ENCODE results near the gene TP53INP2. TPM values are rescaled to one million over a fixed set of nuclear protein-coding genes. Genes with fewer than 3 reads are reported as not detected.

TP53INP2 gene
- total and polyA plus RNA-seq, 2 of the 4 experiments (the other 2 are of a cell fraction): 1.3 to 7.4 TPM

- peak overlapping the region; percentile 77 for H3K14ac ChIP-seq (replicated peaks; ENCODE audit: low read depth, low read length)
- TF ChIP-seq CTCF (conservative IDR thresholded peaks at IDR 0.05; ENCODE audit: low read depth, low read length) (no peak), SMC3 (IDR thresholded peaks at IDR 0.05; ENCODE audit: low read depth, low read length) (no peak), USF2 (IDR thresholded peaks at IDR 0.05; ENCODE audit: low read depth, low read length) (peak; percentile 83), FOS (IDR thresholded peaks at IDR 0.05; ENCODE audit: low read depth, low read length) (peak; percentile 90), CEBPB (IDR thresholded peaks at IDR 0.05; ENCODE audit: low read depth, low read length) (peak; percentile 70), MAZ (IDR thresholded peaks at IDR 0.05; ENCODE audit: borderline replicate concordance, low read depth, low read length) (0 out of 2 replicates have a peak, but pooled peaks have one; percentile 23)
- peak overlapping the region; percentile 26; the same call in 1 of the 3 replicates for H2BK15ac ChIP-seq (ENCODE audit: low read depth, low read length)
- H4K5ac ChIP-seq (ENCODE audit: low read depth, low read length): no peak overlapping the region; the same call in 1 of the 2 replicates
- WGBS, 2 experiments (ENCODE audit: extremely low coverage in 2 of 2, insufficient read length in 1 of 2): no CpG with 5 or more reads among the region's 1 CpG
- H3K9me1 ChIP-seq (ENCODE audit: insufficient read depth, low read length): peaks cover 30% of the 10 kb centered on the region
- DNase-seq (peak; percentile 100), ATAC-seq (ENCODE audit: low read depth) (peak; percentile 55)
- no TSS peak for BruUV-seq (replicated peaks)
- peak overlapping the region; percentile 84 for H2BK5ac ChIP-seq (ENCODE audit: low read depth, low read length, poor library complexity, severe bottlenecking)
- ChIA-PET POLR2A (ENCODE audit: unreplicated experiment) (no interaction called here), CTCF (interaction anchor here (0.5 to 1.4 kb wide), 4 partner anchors 9 to 124 kb away, joined by 3 to 10 read pairs (median 6); no protein-coding TSS in a partner anchor)
- H3K9me3 ChIP-seq (ENCODE audit: control insufficient read depth, insufficient read depth, low read length): no peaks in the 10 kb centered on the region
- no peaks in the 10 kb centered on the region for H3K27me3 ChIP-seq (ENCODE audit: control insufficient read depth, insufficient read depth, low read length)
- peaks cover 27% of the 10 kb centered on the region for H3K36me3 ChIP-seq (ENCODE audit: control insufficient read depth, insufficient read depth, low read length)
- intact Hi-C loops (cut with micrococcal nuclease): no loop called here
- peak overlapping the region; percentile 92 for H2AK5ac ChIP-seq (ENCODE audit: low read depth, low read length)
- peak overlapping the region; percentile 47 for H2AK9ac ChIP-seq (replicated peaks; ENCODE audit: low read depth, low read length, poor library complexity)
- peak overlapping the region; percentile 79 for H3K23ac ChIP-seq (ENCODE audit: low read depth, low read length)
- peak overlapping the region; percentile 19 for H3K18ac ChIP-seq (ENCODE audit: low read depth, low read length)
- peaks cover 24% of the 10 kb centered on the region; the same call in 1 of the 2 replicates for H4K20me1 ChIP-seq (ENCODE audit: insufficient read depth, low read length)
- H2BK20ac ChIP-seq (ENCODE audit: low read depth, low read length): peak overlapping the region; percentile 80
- peaks cover 18% of the 10 kb centered on the region for H3K4me1 ChIP-seq (ENCODE audit: control insufficient read depth, insufficient read depth, low read length)
- no peak overlapping the region for H3K4me3 ChIP-seq (ENCODE audit: insufficient read depth, low read depth, low read length)
- peak overlapping the region; percentile 73 for H2BK120ac ChIP-seq (ENCODE audit: low read depth, low read length)
- H3K56ac ChIP-seq (ENCODE audit: extremely low read depth, insufficient read depth, low read length): no peak overlapping the region
- dilution Hi-C loops (cut with HindIII; ENCODE audit: low sequenced_read_pairs, unreplicated experiment): no loop called here
- peak overlapping the region; percentile 40; the same call in 1 of the 2 replicates for H4K91ac ChIP-seq (ENCODE audit: insufficient read depth, low read depth, low read length)
- in situ Hi-C loops (cut with MboI; ENCODE audit: low sequenced_read_pairs): loop anchor here (10.0 kb wide), 1 partner anchor 409 kb away; the partner anchor contains the start of gene AHCY
- peak overlapping the region; percentile 91 for H3K4ac ChIP-seq (ENCODE audit: low read depth, low read length)
- peak overlapping the region in 1 of 2 experiments; percentile 13; a peak in 1 of 4 replicates for H4K8ac ChIP-seq (ENCODE audit: low read depth in 2 of 2, low read length in 2 of 2)
- H3K4me2 ChIP-seq (ENCODE audit: low read depth, low read length): peak overlapping the region; percentile 4; the same call in 1 of the 2 replicates
- H3K27ac ChIP-seq (ENCODE audit: insufficient read depth, low read length): peak overlapping the region; percentile 72
- peaks cover 0 to 51% of the 10 kb centered on the region in 2 experiments; a peak in 2 of 4 replicates for H3K79me1 ChIP-seq (ENCODE audit: low read depth in 1 of 2, low read length in 2 of 2)
- peak overlapping the region; percentile 61 for H2AFZ ChIP-seq (replicated peaks; ENCODE audit: low read length, poor library complexity)
- no peak overlapping the region for H3K9ac ChIP-seq (ENCODE audit: low read depth, low read length)
Measured at GRCh38 chr20:34713194-34713943, 9.2 kb downstream of the TP53INP2 start.
